Suprapubic skin (tissue), 4 donors: ENCODE data around the gene UNC50. TPM values are rescaled to one million over a fixed set of nuclear protein-coding genes. Genes with fewer than 3 reads are reported as not detected.

Source experiments
- DNase-seq, 2 donors: peaks; one replicate each; pipeline ENCODE4 v3.0.0-alpha.2; 2019; ENCODE audit warnings: low spot score in 2 of 2
- H3K27ac ChIP-seq: fragments of 200-600 bp; sonication (generic); one replicate; pipeline ENCODE4 v1.5.1; 2019
- H3K27me3 ChIP-seq: fragments of 200-600 bp; sonication (generic); one replicate; pipeline ENCODE4 v1.5.1; 2019
- H3K36me3 ChIP-seq: fragments of 200-600 bp; sonication (generic); one replicate; pipeline ENCODE4 v1.5.1; 2019
- H3K4me1 ChIP-seq: fragments of 200-600 bp; sonication (generic); one replicate; pipeline ENCODE4 v1.5.1; 2019
- H3K4me3 ChIP-seq: fragments of 200-600 bp; sonication (generic); one replicate; pipeline ENCODE4 v1.5.1; 2019; ENCODE audit warnings: mild to moderate bottlenecking
- H3K9me3 ChIP-seq: fragments of 200-600 bp; sonication (generic); one replicate; pipeline ENCODE4 v1.5.1; 2019
- EP300 ChIP-seq: sonication (generic); formaldehyde crosslinking; IDR thresholded peaks from one replicate; pipeline ENCODE4 v1.6.1; 2017; ENCODE audit warnings: antibody characterized with exemption
- POLR2A ChIP-seq, 2 donors: fragments of 450-650 bp; IDR thresholded peaks; one replicate each; pipeline ENCODE4 v1.6.1; 2017; ENCODE audit warnings: antibody characterized with exemption in 2 of 2, mild to moderate bottlenecking in 2 of 2, moderate library complexity in 2 of 2
- POLR2AphosphoS5 ChIP-seq, 3 donors: sonication (generic); formaldehyde crosslinking; IDR thresholded peaks; one replicate each; pipeline ENCODE4 v1.6.1; 2017; ENCODE audit warnings: antibody characterized with exemption in 3 of 3
- WGBS: methylation state at CpG from one replicate; pipeline ENCODE4 v1.1.5; 2018; 5-methylcytosine and 5-hydroxymethylcytosine counted together
- total RNA-seq, 4 donors: library from RNA; depleted of rRNA; stranded (reverse); fragments of >200 nt; gene quantifications; one replicate each; pipeline ENCODE4 v1.1.0, GENCODE V29; 2016
- TF ChIP-seq, protein P1 (sequence below), 2 donors: fragments of 200-600 bp in 1 of 2; fragments of 450-650 bp in 1 of 2; sonication (generic) in 1 of 2; IDR thresholded peaks; one replicate each; pipeline ENCODE4 v1.5.1; 2016 to 2019; ENCODE audit warnings: antibody characterized with exemption in 2 of 2, mild to moderate bottlenecking in 1 of 2, moderate library complexity in 1 of 2

Gene UNC50
- total RNA-seq, 4 donors from 2014 or later = 34.0 to 45.4 (median 40.4) TPM

DNA sequence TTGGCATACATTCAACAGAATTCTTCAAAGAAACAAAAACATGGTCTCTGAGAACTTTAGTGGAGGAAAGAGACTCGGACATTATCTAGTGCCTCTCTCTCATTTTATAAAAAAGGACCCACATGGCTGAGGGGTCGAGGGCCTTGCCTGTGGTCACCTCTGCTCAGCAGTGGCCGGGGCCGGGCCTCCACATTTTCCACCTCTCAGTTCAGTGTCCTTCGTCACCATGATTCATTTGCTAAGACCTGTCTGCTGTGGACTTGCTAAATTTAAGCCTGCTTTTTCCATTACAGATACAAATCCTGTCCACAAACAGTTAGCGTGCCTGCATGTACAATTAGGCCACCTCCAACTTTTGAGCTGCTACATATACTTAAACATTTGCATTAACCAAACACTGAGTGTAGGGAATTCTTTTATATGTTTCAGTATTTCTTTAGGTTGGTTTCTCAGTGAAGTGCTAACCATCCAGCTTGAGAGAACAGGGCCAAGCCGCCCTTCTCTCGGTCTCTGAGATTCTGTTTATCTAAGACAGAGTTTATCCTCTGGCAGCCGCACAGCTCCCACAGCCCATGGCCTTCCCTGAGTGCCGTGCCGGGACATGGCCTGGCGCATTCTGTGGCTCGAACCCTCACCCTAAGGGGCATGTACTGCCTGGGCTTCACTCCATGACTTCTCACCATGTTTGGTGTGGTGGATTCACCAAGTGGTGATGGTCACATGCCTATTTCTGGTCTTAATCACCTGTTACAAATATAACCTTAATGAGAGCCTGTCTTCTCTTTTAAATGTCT, 46.3 kb upstream of the UNC50 start:
- H3K9me3 ChIP-seq = no peaks in the 10 kb centered on the region
- TF ChIP-seq POLR2A (IDR thresholded peaks at IDR 0.05) = no peak
- TF ChIP-seq POLR2AphosphoS5 (IDR thresholded peaks at IDR 0.05) = no peak
- TF ChIP-seq EP300 = no peak
- TF ChIP-seq, protein P1, sequence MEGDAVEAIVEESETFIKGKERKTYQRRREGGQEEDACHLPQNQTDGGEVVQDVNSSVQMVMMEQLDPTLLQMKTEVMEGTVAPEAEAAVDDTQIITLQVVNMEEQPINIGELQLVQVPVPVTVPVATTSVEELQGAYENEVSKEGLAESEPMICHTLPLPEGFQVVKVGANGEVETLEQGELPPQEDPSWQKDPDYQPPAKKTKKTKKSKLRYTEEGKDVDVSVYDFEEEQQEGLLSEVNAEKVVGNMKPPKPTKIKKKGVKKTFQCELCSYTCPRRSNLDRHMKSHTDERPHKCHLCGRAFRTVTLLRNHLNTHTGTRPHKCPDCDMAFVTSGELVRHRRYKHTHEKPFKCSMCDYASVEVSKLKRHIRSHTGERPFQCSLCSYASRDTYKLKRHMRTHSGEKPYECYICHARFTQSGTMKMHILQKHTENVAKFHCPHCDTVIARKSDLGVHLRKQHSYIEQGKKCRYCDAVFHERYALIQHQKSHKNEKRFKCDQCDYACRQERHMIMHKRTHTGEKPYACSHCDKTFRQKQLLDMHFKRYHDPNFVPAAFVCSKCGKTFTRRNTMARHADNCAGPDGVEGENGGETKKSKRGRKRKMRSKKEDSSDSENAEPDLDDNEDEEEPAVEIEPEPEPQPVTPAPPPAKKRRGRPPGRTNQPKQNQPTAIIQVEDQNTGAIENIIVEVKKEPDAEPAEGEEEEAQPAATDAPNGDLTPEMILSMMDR (IDR thresholded peaks at IDR 0.05) = no peak
- H3K4me3 ChIP-seq = no peak overlapping the region
- DNase-seq = no peak
- no peaks in the 10 kb centered on the region for H3K27me3 ChIP-seq
- 84% methylated on average over 13 of the region's 13 CpGs for WGBS
- H3K36me3 ChIP-seq = peaks cover 50% of the 10 kb centered on the region
- no peak overlapping the region for H3K27ac ChIP-seq
- no peaks in the 10 kb centered on the region for H3K4me1 ChIP-seq

DNA sequence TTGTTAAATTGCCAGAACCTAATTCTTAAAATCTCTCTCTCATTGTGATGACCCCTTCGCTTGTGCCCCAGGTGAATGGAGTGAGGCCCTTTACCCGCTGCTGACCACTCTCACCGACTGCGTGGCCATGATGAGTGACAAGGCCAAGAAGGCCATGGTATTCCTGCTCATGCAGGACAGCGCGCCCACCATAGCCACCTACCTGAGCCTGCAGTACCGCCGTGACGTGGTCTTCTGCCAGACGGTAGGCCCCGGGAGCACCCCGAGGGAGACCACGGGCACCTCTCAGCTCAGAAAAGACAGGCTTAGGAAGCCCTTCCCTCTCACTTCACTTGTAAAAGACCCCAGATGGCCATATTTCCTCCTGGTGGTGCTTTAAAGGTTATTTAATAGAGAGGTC, 45.0 kb upstream of the UNC50 start:
- H3K4me3 ChIP-seq = no peak overlapping the region
- no peak overlapping the region for H3K27ac ChIP-seq
- TF ChIP-seq, protein P1 (IDR thresholded peaks at IDR 0.05) = no peak
- TF ChIP-seq EP300 = no peak
- TF ChIP-seq POLR2A (IDR thresholded peaks at IDR 0.05) = no peak
- TF ChIP-seq POLR2AphosphoS5 (IDR thresholded peaks at IDR 0.05) = no peak
- DNase-seq = no peak
- no peaks in the 10 kb centered on the region for H3K27me3 ChIP-seq
- peaks cover 52% of the 10 kb centered on the region for H3K36me3 ChIP-seq
- WGBS = 94% methylated on average over 11 of the region's 13 CpGs
- H3K9me3 ChIP-seq = no peaks in the 10 kb centered on the region
- H3K4me1 ChIP-seq = no peaks in the 10 kb centered on the region

DNA sequence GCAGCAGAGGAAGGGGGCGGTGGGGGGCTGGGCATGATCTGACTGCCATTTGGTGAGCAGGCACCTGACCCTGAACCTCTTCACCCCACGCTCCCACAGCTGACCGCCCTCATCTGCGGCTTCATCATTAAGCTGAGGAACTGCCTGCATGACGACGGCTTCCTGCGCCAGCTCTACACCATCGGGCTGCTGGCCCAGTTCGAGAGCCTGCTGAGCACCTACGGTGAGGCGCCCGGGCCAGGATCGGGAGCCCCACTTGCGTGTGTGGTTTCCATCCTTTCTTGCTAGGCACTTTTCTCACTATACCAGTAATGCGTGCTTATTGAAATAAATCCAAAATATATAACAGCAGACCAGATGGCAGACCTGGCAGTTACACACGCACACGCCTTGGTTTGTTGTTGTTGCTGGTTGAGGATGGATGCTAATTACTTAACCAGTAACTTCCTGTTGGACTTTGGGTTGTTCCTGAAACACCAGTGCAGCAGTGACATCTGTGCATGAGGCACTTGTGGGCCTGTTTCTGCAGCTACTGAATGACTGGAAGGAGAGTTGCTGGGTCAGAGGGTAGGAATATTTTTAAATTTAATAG, 43.8 kb upstream of the UNC50 start:
- no peaks in the 10 kb centered on the region for H3K9me3 ChIP-seq
- H3K27me3 ChIP-seq = no peaks in the 10 kb centered on the region
- H3K27ac ChIP-seq = no peak overlapping the region
- no peak overlapping the region for H3K4me3 ChIP-seq
- peaks cover 59% of the 10 kb centered on the region for H3K36me3 ChIP-seq
- 78% methylated on average over 12 of the region's 17 CpGs for WGBS
- DNase-seq = no peak
- no peaks in the 10 kb centered on the region for H3K4me1 ChIP-seq
- TF ChIP-seq EP300 (no peak), POLR2AphosphoS5 (IDR thresholded peaks at IDR 0.05) (no peak), POLR2A (IDR thresholded peaks at IDR 0.05) (no peak)
- TF ChIP-seq, protein P1 (IDR thresholded peaks at IDR 0.05) = no peak

DNA sequence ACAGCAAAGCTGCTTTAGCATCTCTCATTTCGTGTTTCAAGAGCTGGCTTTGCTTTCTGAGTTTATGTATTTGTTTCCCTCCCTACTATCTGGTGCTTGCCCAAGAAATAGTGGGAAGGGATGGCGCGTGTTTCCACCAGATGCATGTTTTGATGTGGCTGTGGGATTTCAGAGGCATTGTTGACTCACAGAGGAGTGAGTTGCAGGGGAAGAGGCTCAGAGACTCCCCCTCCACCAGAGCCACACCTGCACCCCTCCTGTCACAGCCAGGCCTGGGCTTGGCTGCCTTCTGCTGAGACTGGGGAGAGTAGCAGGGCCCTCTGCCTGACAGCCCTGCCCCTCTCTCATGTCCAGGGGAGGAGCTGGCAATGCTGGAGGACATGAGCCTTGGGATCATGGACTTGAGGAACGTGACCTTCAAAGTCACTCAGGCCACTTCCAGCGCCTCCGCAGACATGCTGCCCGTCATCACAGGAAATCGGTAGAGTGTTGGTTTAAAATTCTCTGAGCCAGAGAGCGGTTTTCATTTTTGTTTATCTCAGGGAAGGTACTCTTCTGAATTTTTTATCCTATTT, 43.0 kb upstream of the UNC50 start:
- Histone ChIP-seq H3K4me1 (no peaks in the 10 kb centered on the region), H3K27me3 (no peaks in the 10 kb centered on the region), H3K4me3 (no peak overlapping the region), H3K36me3 (peaks cover 63% of the 10 kb centered on the region), H3K27ac (no peak overlapping the region), H3K9me3 (no peaks in the 10 kb centered on the region)
- WGBS = 88% methylated on average over 9 of the region's 9 CpGs
- DNase-seq = no peak
- TF ChIP-seq, protein P1 (IDR thresholded peaks at IDR 0.05) = no peak
- TF ChIP-seq POLR2AphosphoS5 (IDR thresholded peaks at IDR 0.05) (no peak), EP300 (no peak), POLR2A (IDR thresholded peaks at IDR 0.05) (no peak)

DNA sequence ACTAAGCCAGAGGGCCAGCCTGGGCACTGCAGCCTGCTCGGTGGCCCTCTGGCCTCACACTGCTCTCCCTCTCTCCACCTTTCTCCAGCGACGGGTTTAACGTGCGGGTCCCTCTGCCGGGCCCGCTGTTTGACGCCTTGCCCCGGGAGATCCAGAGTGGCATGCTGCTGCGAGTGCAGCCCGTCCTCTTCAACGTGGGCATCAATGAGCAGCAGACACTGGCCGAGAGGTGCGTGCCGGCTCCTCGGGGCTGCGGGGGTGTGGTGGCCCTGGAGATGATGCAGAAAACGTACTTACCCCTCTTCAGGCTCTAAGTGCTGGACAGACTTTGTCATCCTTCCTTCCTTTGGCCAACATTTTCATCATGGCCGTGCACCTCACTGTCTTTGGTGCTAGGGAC, 42.4 kb upstream of the UNC50 start:
- H3K4me1 ChIP-seq = no peaks in the 10 kb centered on the region
- TF ChIP-seq POLR2AphosphoS5 (IDR thresholded peaks at IDR 0.05) = no peak
- TF ChIP-seq POLR2A (IDR thresholded peaks at IDR 0.05) = no peak
- TF ChIP-seq, protein P1 (IDR thresholded peaks at IDR 0.05) = no peak
- TF ChIP-seq EP300 = no peak
- 99% methylated on average over 19 of the region's 19 CpGs for WGBS
- H3K36me3 ChIP-seq = peaks cover 64% of the 10 kb centered on the region
- DNase-seq = no peak
- no peak overlapping the region for H3K4me3 ChIP-seq
- no peaks in the 10 kb centered on the region for H3K9me3 ChIP-seq
- H3K27ac ChIP-seq = no peak overlapping the region
- H3K27me3 ChIP-seq = no peaks in the 10 kb centered on the region
